ENCODE data around the gene PTPRM. TPM values are rescaled to one million over a fixed set of nuclear protein-coding genes. Genes with fewer than 3 reads are reported as not detected.

PTPRM gene
- total RNA-seq, 1 donor: 64.2 TPM

DNA sequence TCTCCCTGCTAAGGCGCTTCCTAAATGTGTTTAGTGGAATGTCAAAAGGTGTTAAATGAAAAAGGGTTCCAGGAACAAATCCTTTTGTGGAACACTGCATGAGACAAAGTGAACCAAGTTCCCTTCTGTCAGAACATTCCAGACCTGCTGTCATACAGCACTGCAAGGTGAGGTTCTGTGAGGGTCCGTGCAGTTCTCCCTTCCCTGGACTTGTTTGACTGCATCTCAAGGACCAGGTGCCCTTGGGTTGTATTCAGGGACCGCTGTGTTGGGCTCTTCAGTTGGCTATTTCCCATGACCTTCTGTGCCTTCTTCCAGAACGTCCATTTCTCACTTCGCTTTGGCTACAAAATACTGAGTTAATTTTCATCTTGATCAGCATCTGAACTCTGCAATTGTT lies 328.2 kb downstream of the PTPRM start:
- no peak overlapping the region for H3K4me3 ChIP-seq (ENCODE audit: low read depth, low read length)
- TF ChIP-seq CTCF (IDR thresholded peaks at IDR 0.05; ENCODE audit: insufficient read depth, low read length): no peak

DNA sequence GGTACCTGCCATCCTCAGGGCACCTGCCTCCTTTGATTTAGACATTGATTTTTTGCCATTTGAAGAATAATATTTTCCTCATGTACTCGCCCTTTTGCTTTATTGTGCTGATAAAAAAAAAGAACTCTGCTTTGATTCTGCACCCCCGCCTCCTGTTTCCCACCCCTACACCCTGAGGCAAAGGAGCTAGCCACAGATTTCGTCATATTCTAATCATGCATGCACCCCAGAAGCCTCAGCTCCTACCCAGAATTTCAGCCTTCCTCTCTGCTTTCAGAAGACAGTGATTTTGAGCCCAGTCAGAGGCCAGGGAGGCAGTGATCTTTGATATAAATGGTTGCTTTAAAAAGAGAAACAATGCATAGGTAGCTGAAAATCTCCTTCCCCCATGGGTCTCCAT lies 329.0 kb downstream of the PTPRM start:
- no peak overlapping the region for H3K4me3 ChIP-seq (ENCODE audit: low read depth, low read length)
- TF ChIP-seq CTCF (IDR thresholded peaks at IDR 0.05; ENCODE audit: insufficient read depth, low read length): no peak
- DNase-seq (ENCODE audit: low read depth): no peak

More for the DNA sequence above, 328.2 kb downstream of the PTPRM start:
- no peak for DNase-seq (ENCODE audit: low read depth)

DNA sequence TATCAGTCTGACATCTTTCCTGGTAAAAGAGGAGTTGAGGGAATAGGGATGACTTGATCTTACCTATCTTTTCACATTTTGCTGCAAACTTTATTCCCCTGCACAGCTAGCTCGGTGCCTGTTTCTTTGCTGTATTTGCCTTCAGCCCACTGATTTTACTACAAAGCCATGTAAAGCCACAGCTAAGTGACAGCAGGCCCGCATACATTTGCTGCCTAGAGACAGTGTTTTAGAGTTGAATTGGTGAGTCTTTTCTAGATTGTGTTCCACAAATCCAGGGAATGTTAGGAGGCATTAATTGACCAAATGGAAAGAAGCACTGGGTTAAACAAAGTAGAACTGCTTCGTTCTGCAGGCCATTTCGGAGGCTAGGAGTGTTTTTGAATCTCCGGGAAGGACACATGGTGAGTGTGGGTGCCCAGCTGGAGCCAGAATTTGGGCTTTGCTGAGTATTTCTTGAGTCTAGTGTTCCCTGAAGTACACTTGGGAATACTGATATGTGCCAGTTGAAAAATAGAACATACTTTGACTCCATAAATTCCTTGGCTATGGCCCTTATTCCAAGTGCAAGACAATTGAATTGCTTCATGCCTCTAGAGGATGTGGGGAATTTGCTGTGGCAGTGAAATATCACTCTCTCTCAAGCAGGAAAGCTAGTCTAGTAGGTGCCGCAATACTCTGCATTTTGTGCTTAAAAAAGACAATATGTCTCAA lies 329.8 kb downstream of the PTPRM start:
- DNase-seq (ENCODE audit: low read depth): peak; percentile 71
- no peak overlapping the region for H3K4me3 ChIP-seq (ENCODE audit: low read depth, low read length)
- no peak for TF ChIP-seq CTCF (IDR thresholded peaks at IDR 0.05; ENCODE audit: insufficient read depth, low read length)

DNA sequence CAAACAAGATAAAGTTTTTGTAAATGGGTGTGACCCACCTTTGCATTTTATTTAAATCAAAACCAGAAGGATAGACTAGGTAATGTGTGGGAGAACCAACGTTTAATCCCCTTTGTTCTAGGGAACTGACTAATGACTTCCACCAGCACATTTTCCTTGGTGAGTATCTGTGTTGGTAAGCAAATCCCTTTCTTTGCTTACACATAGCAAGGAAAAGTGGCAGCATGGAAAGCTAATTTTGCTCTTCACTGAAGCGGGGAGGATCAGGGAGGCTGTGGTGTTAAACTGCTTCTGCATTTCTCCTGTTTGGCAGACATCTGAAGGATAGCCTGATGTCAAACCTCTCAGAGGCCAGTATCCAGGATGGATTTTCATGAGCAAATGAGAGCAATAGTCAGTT lies 331.1 kb downstream of the PTPRM start:
- no peak overlapping the region for H3K4me3 ChIP-seq (ENCODE audit: low read depth, low read length)
- no peak for TF ChIP-seq CTCF (IDR thresholded peaks at IDR 0.05; ENCODE audit: insufficient read depth, low read length)

GRCh38 chr18:7899078-7899477 lies 332.0 kb downstream of the PTPRM start:
- TF ChIP-seq CTCF (IDR thresholded peaks at IDR 0.05; ENCODE audit: insufficient read depth, low read length): no peak
- H3K4me3 ChIP-seq (ENCODE audit: low read depth, low read length): no peak overlapping the region
- DNase-seq (ENCODE audit: low read depth): no peak

More for the DNA sequence above, 331.1 kb downstream of the PTPRM start:
- no peak for DNase-seq (ENCODE audit: low read depth)

- DNase-seq (ENCODE audit: low read depth): no peak
- no peak overlapping the region for H3K4me3 ChIP-seq (ENCODE audit: low read depth, low read length)
- TF ChIP-seq CTCF (IDR thresholded peaks at IDR 0.05; ENCODE audit: insufficient read depth, low read length): no peak
Measured at GRCh38 chr18:7900091-7900490, 333.0 kb downstream of the PTPRM start.

- H3K4me3 ChIP-seq (ENCODE audit: low read depth, low read length): no peak overlapping the region
- TF ChIP-seq CTCF (IDR thresholded peaks at IDR 0.05; ENCODE audit: insufficient read depth, low read length): no peak
- DNase-seq (ENCODE audit: low read depth): no peak
Measured at GRCh38 chr18:7901657-7902056, 334.5 kb downstream of the PTPRM start.

All from fibroblast of the aortic adventitia (primary cell).